GM11168 (cell line): Measurements from ENCODE around the gene SUMO3.

ENCODE experiments used
- in situ Hi-C: fragments of 300-500 bp; cut with MboI; formaldehyde crosslinking; loops from one replicate; pipeline ENCODE4 v1.12.0; 2022; ENCODE audit warnings: low sequenced_read_pairs; ENCODE audit not compliant: unreplicated experiment

The SUMO3 gene

DNA sequence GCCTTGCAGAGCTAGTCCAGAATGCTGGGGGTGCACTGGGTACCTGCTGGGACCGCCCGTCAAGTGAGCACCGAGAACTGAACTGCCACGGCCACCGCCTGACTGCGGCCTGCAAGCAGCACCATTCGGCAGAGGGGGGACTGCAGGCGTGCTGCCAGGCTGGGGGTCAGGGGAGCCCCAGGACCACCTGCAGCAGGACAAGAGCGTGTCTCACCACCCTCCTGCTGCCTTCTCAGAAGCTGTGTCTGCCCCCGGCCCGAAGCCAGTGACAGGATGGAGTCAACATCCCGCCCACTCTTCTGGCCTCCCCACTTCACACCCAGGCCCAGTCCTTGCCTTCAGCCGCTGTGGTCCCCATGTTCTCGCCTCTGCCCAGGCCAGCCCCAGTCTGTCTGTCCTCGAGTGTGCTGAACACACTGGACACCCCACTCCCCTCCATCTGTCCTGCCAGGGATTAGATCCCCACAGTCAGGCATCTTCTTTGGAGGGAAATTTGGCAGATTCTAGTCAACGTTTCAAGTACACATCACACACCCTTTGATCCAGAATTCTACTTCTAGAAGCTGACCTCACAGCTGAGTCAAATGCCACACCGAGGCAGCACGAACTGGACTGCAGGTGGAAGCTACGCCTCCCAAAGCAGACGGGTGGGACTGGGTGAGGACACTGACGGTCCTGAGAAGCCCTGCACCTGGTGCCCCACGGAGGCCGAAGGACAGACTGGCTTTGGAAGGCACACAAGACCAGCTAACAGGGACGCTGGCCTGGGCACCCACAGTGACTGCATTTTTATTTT, 29.6 kb upstream of the SUMO3 start:
- in situ Hi-C loops: no loop called here

DNA sequence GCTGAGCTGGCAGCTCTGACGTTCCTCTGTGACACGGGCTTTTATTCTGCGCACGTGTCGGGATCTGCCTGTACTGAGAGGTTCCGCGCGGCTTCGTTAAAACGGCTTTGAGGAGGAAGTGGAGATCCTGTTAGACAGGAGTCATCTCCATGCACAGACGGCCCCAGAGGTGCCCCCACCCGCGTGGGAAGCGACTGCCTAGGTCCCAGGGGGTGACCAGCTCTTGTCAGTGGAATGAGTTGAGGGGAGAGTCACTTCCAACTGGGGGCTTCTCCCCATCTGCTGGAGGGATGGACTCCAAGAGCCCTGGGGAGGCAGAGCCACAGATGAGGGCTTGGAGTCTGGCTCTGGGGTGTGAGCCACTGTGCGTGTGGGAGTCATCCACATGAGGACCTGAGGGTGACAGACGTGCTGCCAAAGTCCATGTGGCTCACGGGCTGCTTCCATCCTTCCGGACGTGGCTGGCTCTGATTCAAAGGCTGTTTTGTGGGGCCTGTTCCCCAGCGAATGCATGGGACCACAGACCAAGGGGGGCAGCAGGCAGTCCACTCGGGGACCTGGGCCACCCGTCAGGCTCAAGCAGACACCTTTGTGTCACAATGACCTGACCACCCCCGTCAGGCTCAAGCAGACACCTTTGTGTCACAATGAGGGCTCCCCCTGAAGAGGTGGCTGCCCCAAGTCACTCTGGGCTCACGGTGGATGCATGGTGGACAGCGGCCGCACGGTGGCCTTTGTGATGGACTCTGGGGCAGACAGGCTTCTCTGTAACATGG, 28.8 kb upstream of the SUMO3 start:
- in situ Hi-C loops: no loop called here

DNA sequence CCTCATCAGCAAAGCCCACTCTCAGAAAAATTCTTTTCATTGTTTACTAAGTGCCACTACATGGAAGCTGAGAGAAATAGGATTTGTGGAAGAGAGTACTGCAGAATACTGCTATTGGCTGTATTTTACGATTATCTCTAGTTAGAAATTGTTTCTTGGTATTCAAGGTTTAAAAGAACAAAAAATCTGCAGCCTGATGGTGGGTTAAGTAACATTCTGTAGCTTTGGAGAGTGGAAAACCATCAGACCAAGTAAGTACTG, 28.3 kb upstream of the SUMO3 start:
- in situ Hi-C loops: no loop called here

DNA sequence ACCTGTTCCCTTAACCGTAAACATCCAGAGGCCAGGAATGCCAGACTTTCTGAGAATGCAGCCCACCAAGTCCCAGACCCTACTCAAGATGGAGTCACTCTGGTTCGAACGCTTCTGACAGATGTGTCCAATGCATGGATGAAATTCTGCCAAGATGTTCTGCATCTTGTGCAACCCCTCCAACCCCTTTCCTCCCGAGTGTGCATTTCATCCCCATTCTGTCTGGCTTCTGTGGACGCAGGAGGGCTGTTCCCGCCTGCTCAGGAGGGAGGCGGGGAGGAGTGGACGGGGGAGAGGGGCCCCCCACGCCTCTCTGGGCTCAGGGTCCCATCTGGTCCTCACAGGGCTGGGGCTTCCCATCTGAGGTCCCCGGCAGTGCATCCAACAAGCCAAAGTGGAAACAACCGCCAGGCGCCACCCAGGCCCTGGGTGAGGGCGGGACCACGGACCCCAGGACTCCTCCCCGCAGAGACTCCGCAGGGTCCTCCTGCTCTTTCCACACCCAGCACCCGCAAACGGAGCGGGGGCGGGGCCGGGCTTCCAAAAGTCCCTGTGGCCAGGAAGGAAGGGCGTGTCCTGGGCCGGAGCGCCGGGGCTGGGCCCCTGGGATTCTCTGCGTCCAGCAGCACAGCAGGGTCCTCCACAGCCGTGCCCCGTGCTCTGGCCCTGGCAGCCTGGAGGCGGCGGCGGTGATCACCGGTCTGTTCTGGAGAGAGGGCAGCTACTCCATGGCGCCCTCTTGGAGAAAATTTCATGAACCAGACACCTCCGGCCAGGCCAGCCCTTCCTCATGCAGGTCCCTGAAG, 27.8 kb upstream of the SUMO3 start:
- in situ Hi-C loops: no loop called here

DNA sequence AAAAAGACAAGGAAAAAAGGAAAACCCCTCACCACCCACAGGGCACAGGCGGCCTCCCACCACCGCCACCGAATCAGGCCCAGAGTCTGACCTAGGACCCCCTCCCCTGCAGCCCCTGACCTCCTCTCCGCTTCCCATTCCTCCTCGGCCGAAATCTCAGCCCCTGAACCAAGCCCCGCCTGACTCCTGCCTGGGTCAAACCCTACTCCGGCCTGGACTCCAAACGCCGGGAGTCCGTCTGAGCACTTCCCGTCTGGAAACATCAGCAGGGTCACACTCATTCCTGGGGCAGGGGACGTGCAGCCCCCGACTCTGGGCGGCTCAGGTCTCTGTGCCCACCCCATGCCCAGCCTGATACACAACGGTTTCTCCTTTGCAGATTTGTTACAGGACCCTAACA, 26.4 kb upstream of the SUMO3 start:
- in situ Hi-C loops: no loop called here

- in situ Hi-C loops: no loop called here
Measured at GRCh38 chr21:44842721-44843445, 25.0 kb upstream of the SUMO3 start.

DNA sequence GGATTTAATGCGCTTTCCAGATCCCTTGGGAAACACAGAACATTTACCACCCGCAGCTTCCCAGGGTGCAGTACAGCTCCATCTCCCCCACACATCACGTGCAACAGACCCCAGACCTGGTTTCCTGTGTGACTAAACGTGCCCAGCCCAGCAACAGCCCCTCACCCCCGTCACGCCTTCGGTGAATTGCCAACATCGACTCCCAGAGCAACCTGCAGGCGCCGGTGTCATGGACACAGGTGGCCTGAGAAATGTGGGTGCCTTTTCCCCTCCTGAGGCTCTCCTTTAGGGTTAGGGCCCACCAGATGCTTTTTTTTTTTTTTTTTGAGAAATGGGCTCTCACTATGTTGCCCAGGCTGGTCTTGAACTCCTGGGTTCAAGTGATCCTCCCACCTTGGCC, 24.2 kb upstream of the SUMO3 start:
- in situ Hi-C loops: no loop called here

GRCh38 chr21:44840771-44841170, 22.9 kb upstream of the SUMO3 start:
- in situ Hi-C loops: no loop called here

GRCh38 chr21:44838951-44839350, 21.1 kb upstream of the SUMO3 start:
- in situ Hi-C loops: no loop called here

DNA sequence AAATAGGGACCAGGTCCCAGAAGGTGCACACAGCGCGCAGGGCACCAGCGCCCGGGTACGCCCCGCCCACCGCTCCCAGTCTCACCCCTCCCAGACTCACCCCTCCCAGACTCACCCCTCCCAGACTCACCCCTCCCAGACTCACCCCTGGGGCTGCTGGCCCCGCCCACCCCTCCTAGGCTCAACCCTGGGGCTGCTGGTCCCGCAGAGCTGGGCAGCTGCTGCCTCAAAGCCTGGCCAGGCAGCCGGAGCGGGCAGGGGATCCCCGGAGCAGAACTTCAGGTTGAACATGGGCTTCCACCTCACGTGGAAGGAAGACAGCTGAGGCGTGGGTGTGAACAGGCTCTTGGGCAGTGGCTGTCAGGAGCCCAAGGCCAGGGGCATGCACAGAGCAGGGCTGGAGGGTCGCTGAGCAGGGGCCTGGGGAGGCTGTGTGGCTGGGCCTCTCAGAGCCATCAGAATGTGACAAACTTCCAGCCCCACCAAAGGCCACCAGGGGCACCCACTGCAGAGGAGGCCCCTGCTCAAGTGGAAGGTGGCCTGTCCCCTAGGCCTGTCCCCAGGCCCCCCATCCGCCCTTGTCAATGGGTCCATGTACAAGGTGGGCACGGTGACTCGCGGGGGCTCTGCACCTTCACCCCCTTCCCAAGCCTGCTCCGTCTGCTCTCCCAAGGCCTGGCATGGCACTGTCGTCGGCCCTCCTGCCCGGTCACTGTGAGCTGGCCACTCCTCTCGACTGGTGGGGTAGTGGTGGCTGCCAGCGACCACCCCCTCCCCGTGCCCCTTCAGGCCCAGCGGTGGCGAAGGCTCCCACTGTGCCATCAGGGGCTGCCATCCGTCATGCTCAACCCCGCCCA, 20.4 kb upstream of the SUMO3 start:
- in situ Hi-C loops: no loop called here

DNA sequence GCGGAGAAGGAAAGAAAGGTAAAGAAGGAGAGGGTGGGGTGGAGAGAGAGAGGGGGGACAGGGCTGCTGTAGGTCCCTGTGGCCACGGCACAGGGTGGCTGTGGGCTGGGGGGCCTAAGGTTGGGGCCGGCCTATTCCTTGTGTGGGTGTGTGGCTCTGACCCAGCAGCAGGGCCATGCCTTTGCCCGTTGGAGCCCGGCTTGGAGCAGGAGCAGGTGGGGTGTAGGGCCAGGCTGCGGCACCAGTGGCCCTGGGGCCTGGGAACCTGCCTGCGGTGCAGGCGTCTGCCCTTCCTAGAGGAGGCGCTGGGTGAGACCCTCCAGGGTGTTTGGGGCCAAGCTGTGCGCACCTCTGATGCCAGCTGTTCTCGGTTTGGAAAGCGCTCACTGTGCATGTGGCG, 19.7 kb upstream of the SUMO3 start:
- in situ Hi-C loops: no loop called here

DNA sequence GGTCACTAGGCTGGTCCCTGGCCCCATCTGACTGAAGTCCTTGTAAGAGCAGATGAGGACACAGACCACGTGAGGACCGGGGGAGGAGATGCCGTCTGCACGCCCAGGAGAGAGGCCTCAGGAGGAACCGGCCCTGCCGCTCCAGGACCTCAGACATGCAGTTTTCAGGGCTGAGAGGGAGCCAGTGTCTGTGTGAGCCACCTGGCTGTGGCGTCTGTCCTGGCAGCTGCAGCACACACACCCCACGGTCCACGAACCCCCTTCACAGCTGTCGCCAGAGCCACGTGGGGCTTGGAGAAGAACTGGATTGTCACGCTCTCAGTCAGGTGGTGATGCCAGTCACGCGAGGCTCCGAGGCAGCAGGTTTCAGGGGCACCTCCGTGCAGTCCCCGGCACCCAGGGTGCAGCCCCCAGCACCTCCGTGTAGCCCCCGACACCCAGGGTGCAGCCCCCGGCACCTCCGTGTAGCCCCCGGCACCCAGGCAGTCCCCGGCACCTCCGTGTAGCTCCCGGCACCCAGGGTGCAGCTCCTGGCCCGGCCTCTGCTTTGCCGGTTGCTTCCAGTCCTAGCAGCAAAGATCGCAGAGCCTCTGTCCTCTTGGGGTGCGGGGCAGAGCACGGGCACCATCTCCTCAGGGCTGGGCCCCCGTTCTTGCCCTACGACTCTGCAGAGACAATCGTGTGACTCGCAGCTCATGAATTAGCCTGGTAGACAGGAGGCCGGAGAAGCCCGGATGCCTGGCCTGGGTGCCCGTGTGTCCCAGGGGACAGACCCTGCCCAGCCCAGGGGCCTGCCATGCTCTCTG, 19.0 kb upstream of the SUMO3 start:
- in situ Hi-C loops: no loop called here

GRCh38 chr21:44836349-44836665, 18.4 kb upstream of the SUMO3 start:
- in situ Hi-C loops: no loop called here

- in situ Hi-C loops: no loop called here
Measured at GRCh38 chr21:44835647-44835973, 17.7 kb upstream of the SUMO3 start.

GRCh38 chr21:44834951-44835646, 17.2 kb upstream of the SUMO3 start:
- in situ Hi-C loops: no loop called here

DNA sequence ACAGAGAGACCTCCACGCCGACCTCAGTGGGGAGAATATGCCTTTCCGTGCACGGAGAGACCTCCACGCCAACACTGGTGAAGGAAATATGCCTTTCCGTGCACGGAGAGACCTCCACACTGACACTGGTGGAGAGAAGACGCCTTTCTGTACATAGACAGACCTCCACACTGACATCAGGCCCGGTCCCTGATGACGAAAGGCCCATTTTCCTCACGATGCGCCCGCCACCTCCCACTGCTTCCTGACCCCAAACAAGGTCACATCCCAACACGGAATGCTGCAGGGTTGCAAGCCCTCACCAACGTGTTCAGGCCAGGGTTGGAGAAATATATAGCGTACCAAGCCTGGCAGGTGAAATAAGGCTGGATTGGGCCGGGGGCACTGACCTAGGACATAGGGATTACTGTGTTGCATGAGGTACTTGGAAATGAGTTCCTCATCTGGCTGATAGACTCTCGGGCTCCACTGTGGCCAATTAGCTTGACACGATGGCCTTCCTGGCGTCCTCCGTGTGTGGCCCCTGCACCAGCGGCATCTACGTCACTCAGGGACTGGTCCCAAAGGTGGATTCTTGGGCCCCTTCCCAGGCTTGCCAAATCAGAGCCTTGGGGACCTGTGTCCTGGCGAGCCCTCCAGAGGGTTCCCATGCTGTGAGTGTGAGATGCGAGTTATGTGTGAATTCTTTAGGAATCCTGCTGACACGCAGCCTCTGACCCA, 16.5 kb upstream of the SUMO3 start:
- in situ Hi-C loops: no loop called here

- in situ Hi-C loops: no loop called here
Measured at GRCh38 chr21:44833663-44834062, 15.8 kb upstream of the SUMO3 start.
